Tibial nerve (tissue), 4 donors: ENCODE results near the gene ZNG1A. TPM values are rescaled to one million over a fixed set of nuclear protein-coding genes. Genes with fewer than 3 reads are reported as not detected.
"Not testable (repeated sequence)": the region's sequence is repeated elsewhere in the genome, so short reads cannot be mapped to it uniquely, and the experiment has no call there.

ENCODE experiments used
- DNase-seq, 2 donors: peaks; one replicate each; pipeline ENCODE4 v3.0.0-alpha.2; 2019; ENCODE audit warnings: low spot score in 2 of 2
- H3K27ac ChIP-seq, 4 donors: fragments of 200-600 bp; sonication (generic) in 3 of 4; one replicate each; pipeline ENCODE4 v1.5.1; 2017 to 2019; ENCODE audit warnings: mild to moderate bottlenecking in 1 of 4
- H3K27me3 ChIP-seq, 2 donors: fragments of 200-600 bp; sonication (generic) in 1 of 2; one replicate each; pipeline versions ENCODE4 v1.5.1 to v1.6.0; 2017 to 2019
- H3K36me3 ChIP-seq, 3 donors: fragments of 200-600 bp; sonication (generic); one replicate each; pipeline ENCODE4 v1.5.1; 2018 to 2019
- H3K4me1 ChIP-seq, 4 donors: fragments of 200-600 bp; sonication (generic) in 3 of 4; one replicate each; pipeline ENCODE4 v1.5.1; 2017 to 2019
- H3K4me3 ChIP-seq, 4 donors: fragments of 200-600 bp; sonication (generic) in 3 of 4; one replicate each; pipeline ENCODE4 v1.5.1; 2017 to 2019; ENCODE audit warnings: mild to moderate bottlenecking in 1 of 4, moderate library complexity in 1 of 4
- H3K9me3 ChIP-seq, 4 donors: fragments of 200-600 bp; sonication (generic) in 3 of 4; one replicate each; pipeline ENCODE4 v1.5.1; 2017 to 2019
- EP300 ChIP-seq, 2 donors: sonication (generic); formaldehyde crosslinking; IDR thresholded peaks; one replicate each; pipeline ENCODE4 v1.6.1; 2017; ENCODE audit warnings: antibody characterized with exemption in 2 of 2, mild to moderate bottlenecking in 1 of 2
- POLR2A ChIP-seq, 2 donors: fragments of 450-650 bp; IDR thresholded peaks; one replicate each; pipeline ENCODE4 v1.6.1; 2017; ENCODE audit warnings: antibody characterized with exemption in 2 of 2, mild to moderate bottlenecking in 2 of 2, moderate library complexity in 2 of 2
- WGBS, 2 donors: methylation state at CpG; one replicate each; pipeline ENCODE4 v1.1.5; 2018; 5-methylcytosine and 5-hydroxymethylcytosine counted together
- total RNA-seq, 4 donors: library from RNA; depleted of rRNA; stranded (reverse); fragments of >200 nt; gene quantifications; one replicate each; pipeline ENCODE4 v1.1.0, GENCODE V29; 2016
- TF ChIP-seq, protein P1 (sequence below), 5 experiments: fragments of 200-600 bp in 3 of 5; fragments of 450-650 bp in 2 of 5; sonication (generic) in 3 of 5; IDR thresholded peaks; one replicate each; pipeline ENCODE4 v1.5.1; 2016 to 2019; ENCODE audit warnings: antibody characterized with exemption in 5 of 5, mild to moderate bottlenecking in 3 of 5, moderate library complexity in 2 of 5

ZNG1A gene
- total RNA-seq, 4 donors from 2014 or later: 16.1 to 31.9 (median 24.0) TPM

DNA sequence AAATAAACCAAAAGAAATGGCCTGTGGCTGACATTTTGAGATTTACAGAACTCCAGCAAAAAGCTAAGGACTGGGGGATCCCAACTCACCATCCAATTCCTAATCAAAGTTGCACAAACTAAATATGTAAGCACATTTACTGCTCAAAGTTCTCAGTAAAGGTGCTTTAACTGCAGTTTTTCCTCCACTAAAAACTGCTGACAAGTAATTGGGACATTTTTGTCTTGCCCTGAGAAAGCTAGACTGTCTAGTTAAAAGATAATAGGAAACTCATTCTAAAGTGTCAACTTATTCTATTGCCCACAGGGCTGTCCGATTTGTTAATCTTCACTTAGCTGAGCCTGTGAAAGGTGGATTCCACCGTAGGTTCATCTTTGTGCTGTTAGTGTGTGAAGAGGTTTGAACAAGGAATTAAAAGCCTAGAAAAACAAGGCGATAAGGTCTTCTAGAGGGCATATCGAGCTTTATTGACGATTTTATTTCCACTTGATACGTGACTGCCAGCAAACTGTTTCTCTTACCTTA is 36.8 kb upstream of the ZNG1A start:
- Histone ChIP-seq H3K27me3 (peaks cover 0 to 6% of the 10 kb centered on the region in 2 donors), H3K27ac (peak overlapping the region; percentile 41 to 83 (median 78)), H3K36me3 (no peaks in the 10 kb centered on the region), H3K4me3 (peak overlapping the region; percentile 38 to 65 (median 53)), H3K9me3 (no peaks in the 10 kb centered on the region), H3K4me1 (peaks cover 0 to 15% (median 0%) of the 10 kb centered on the region in 4 donors)
- TF ChIP-seq POLR2A (IDR thresholded peaks at IDR 0.05) (no peak), EP300 (IDR thresholded peaks at IDR 0.05) (no peak)
- TF ChIP-seq, protein P1, sequence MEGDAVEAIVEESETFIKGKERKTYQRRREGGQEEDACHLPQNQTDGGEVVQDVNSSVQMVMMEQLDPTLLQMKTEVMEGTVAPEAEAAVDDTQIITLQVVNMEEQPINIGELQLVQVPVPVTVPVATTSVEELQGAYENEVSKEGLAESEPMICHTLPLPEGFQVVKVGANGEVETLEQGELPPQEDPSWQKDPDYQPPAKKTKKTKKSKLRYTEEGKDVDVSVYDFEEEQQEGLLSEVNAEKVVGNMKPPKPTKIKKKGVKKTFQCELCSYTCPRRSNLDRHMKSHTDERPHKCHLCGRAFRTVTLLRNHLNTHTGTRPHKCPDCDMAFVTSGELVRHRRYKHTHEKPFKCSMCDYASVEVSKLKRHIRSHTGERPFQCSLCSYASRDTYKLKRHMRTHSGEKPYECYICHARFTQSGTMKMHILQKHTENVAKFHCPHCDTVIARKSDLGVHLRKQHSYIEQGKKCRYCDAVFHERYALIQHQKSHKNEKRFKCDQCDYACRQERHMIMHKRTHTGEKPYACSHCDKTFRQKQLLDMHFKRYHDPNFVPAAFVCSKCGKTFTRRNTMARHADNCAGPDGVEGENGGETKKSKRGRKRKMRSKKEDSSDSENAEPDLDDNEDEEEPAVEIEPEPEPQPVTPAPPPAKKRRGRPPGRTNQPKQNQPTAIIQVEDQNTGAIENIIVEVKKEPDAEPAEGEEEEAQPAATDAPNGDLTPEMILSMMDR (IDR thresholded peaks at IDR 0.05): no peak
- DNase-seq: no peak
- WGBS, 2 donors: 62 to 69% methylated on average over 6 of the region's 6 CpGs

- Histone ChIP-seq H3K27me3 (peaks cover 0 to 6% of the 10 kb centered on the region in 2 donors), H3K4me3 (peak within 1 kb of the TSS; percentile 38 to 65 (median 53)), H3K9me3 (no peaks in the 10 kb centered on the region), H3K27ac (peak within 1 kb of the TSS; percentile 41 to 83 (median 78)), H3K4me1 (peaks cover 0 to 11% (median 0%) of the 10 kb centered on the region in 4 donors), H3K36me3 (no peaks in the 10 kb centered on the region)
- TF ChIP-seq EP300 (IDR thresholded peaks at IDR 0.05) (no peak), POLR2A (IDR thresholded peaks at IDR 0.05) (peak in 1 of 2 donors; percentile 37)
- TF ChIP-seq, protein P1 (IDR thresholded peaks at IDR 0.05): peak; percentile 23 to 53 (median 40)
- peak; percentile 16 to 28 for DNase-seq
- 0% methylated on average over 16 to 46 of the region's 103 CpGs for WGBS, 2 donors
Observed at GRCh38 chr9:214648-215493, 36.0 kb upstream of the ZNG1A start, which contains the start of gene DOCK8. TSS of gene DOCK8 (plus strand) at chr9:214865. CDS start at chr9:214977, 112 bp downstream.

DNA sequence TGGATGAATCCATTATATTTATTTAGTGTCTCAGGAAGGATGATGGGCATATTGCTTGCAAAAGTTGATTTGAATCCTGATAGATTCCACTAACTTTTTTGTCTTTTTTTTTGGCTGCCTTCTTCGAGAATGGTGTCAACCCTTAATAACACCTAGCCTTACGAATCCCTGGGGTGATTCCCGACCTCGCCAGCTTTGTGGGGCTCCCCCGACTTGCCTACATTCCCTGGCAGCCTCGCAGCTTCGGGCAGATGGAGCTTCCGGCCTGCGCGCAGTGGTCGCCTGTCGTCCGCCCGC is 35.4 kb upstream of the ZNG1A start:
- Histone ChIP-seq H3K9me3 (no peaks in the 10 kb centered on the region), H3K4me1 (peaks cover 0 to 11% (median 0%) of the 10 kb centered on the region in 4 donors), H3K4me3 (peak overlapping the region; percentile 38 to 65 (median 53)), H3K36me3 (no peaks in the 10 kb centered on the region), H3K27me3 (peaks cover 0 to 6% of the 10 kb centered on the region in 2 donors), H3K27ac (peak overlapping the region; percentile 41 to 83 (median 78))
- TF ChIP-seq POLR2A (IDR thresholded peaks at IDR 0.05) (no peak), EP300 (IDR thresholded peaks at IDR 0.05) (no peak)
- TF ChIP-seq, protein P1 (IDR thresholded peaks at IDR 0.05): no peak
- WGBS, 2 donors: 2 to 6% methylated on average over 14 of the region's 14 CpGs
- no peak for DNase-seq

- not testable (repeated sequence) for H3K9me3 ChIP-seq, DNase-seq, H3K27me3 ChIP-seq, H3K36me3 ChIP-seq
- peak overlapping the region in 2 of 4 donors; percentile 61 to 65 for H3K4me3 ChIP-seq
- WGBS, 2 donors: 87 to 89% methylated on average over 24 of the region's 24 CpGs
- H3K4me1 ChIP-seq: peaks cover 0 to 11% (median 0%) of the 10 kb centered on the region in 4 donors
- H3K27ac ChIP-seq: peak overlapping the region in 1 of 4 donors; percentile 83
Observed at GRCh38 chr9:213901-214300, 35.0 kb upstream of the ZNG1A start.

GRCh38 chr9:212297-212696 is 33.4 kb upstream of the ZNG1A start:
- H3K36me3 ChIP-seq: no peaks in the 10 kb centered on the region
- TF ChIP-seq, protein P1 (IDR thresholded peaks at IDR 0.05): no peak
- TF ChIP-seq EP300 (IDR thresholded peaks at IDR 0.05) (no peak), POLR2A (IDR thresholded peaks at IDR 0.05) (no peak)
- H3K4me3 ChIP-seq: no peak overlapping the region
- WGBS, 2 donors: 68 to 71% methylated on average over 3 of the region's 3 CpGs
- peaks cover 0 to 11% (median 0%) of the 10 kb centered on the region in 4 donors for H3K4me1 ChIP-seq
- peak in 1 of 2 donors; percentile 28 for DNase-seq
- peak overlapping the region in 2 of 4 donors; percentile 56 to 80 for H3K27ac ChIP-seq
- H3K27me3 ChIP-seq: peaks cover 0 to 6% of the 10 kb centered on the region in 2 donors
- H3K9me3 ChIP-seq: no peaks in the 10 kb centered on the region
